Progenitor cell of endocrine pancreas (in vitro differentiated cells): ENCODE results near the gene NRCAM. TPM values are rescaled to one million over a fixed set of nuclear protein-coding genes. Genes with fewer than 3 reads are reported as not detected.

Experiments used
- DNase-seq: peaks from one replicate; pipeline ENCODE4 v3.0.0; 2021; ENCODE audit warnings: low spot score; ENCODE audit not compliant: unreplicated experiment
- H3K27ac Mint-ChIP-seq: 2 replicates; pipeline ENCODE4 v1.8.0; 2021; ENCODE audit warnings: mild to moderate bottlenecking, moderate library complexity, mixed read lengths
- H3K27me3 Mint-ChIP-seq: 2 replicates; pipeline ENCODE4 v1.8.0; 2021; ENCODE audit warnings: mixed read lengths
- H3K36me3 Mint-ChIP-seq: 2 replicates; pipeline ENCODE4 v1.8.0; 2022; ENCODE audit warnings: mixed read lengths; ENCODE audit not compliant: insufficient read depth
- H3K4me1 Mint-ChIP-seq: 2 replicates; pipeline ENCODE4 v1.8.0; 2021; ENCODE audit warnings: low read depth, mixed read lengths
- H3K4me3 Mint-ChIP-seq: 2 replicates; pipeline ENCODE4 v1.8.0; 2021; ENCODE audit warnings: low read depth, mild to moderate bottlenecking, moderate library complexity, mixed read lengths
- H3K9me3 Mint-ChIP-seq: 2 replicates; pipeline ENCODE4 v1.8.0; 2021; ENCODE audit warnings: low read depth, mixed read lengths
- CTCF ChIP-seq: fragments of 200-600 bp; sonication (generic); IDR thresholded peaks from one replicate; pipeline ENCODE4 v1.5.0; 2021; ENCODE audit warnings: antibody characterized with exemption, mild to moderate bottlenecking; ENCODE audit not compliant: unreplicated experiment
- total RNA-seq: library from RNA; stranded (reverse); gene quantifications from 2 replicates; pipeline ENCODE4 v1.2.1, GENCODE V29; 2021

Gene NRCAM
- total RNA-seq, 1 donor from 2014 or later, result 19.9 TPM

- no peak for DNase-seq
- Mint-ChIP-seq H3K4me1 (no peaks in the 10 kb centered on the region), H3K9me3 (no peaks in the 10 kb centered on the region), H3K36me3 (no peaks in the 10 kb centered on the region), H3K27me3 (no peaks in the 10 kb centered on the region), H3K27ac (no peak overlapping the region), H3K4me3 (no peak overlapping the region)
- TF ChIP-seq CTCF, result no peak
Observed at GRCh38 chr7:108170251-108170650, 286.0 kb downstream of the NRCAM start.

GRCh38 chr7:108167460-108167859, 288.8 kb downstream of the NRCAM start:
- peaks cover 4% of the 10 kb centered on the region for H3K9me3 Mint-ChIP-seq
- TF ChIP-seq CTCF, result no peak
- DNase-seq, result no peak
- H3K4me3 Mint-ChIP-seq, result no peak overlapping the region
- no peaks in the 10 kb centered on the region for H3K36me3 Mint-ChIP-seq
- H3K27ac Mint-ChIP-seq, result no peak overlapping the region
- H3K27me3 Mint-ChIP-seq, result no peaks in the 10 kb centered on the region
- H3K4me1 Mint-ChIP-seq, result no peaks in the 10 kb centered on the region

GRCh38 chr7:108166687-108167086, 289.5 kb downstream of the NRCAM start:
- Mint-ChIP-seq H3K4me3 (no peak overlapping the region), H3K9me3 (peaks cover 4% of the 10 kb centered on the region), H3K27me3 (no peaks in the 10 kb centered on the region), H3K36me3 (no peaks in the 10 kb centered on the region), H3K27ac (no peak overlapping the region), H3K4me1 (no peaks in the 10 kb centered on the region)
- TF ChIP-seq CTCF, result no peak
- DNase-seq, result no peak

- Mint-ChIP-seq H3K4me1 (no peaks in the 10 kb centered on the region), H3K36me3 (no peaks in the 10 kb centered on the region), H3K4me3 (no peak overlapping the region), H3K9me3 (peaks cover 4% of the 10 kb centered on the region), H3K27ac (no peak overlapping the region), H3K27me3 (no peaks in the 10 kb centered on the region)
- no peak for TF ChIP-seq CTCF
- no peak for DNase-seq
Observed at GRCh38 chr7:108165723-108166122, 290.5 kb downstream of the NRCAM start.

GRCh38 chr7:108164946-108165345, 291.3 kb downstream of the NRCAM start:
- DNase-seq, result no peak
- peaks cover 4% of the 10 kb centered on the region for H3K9me3 Mint-ChIP-seq
- TF ChIP-seq CTCF, result peak; percentile 30
- no peaks in the 10 kb centered on the region for H3K4me1 Mint-ChIP-seq
- H3K27ac Mint-ChIP-seq, result no peak overlapping the region
- no peak overlapping the region for H3K4me3 Mint-ChIP-seq
- H3K36me3 Mint-ChIP-seq, result no peaks in the 10 kb centered on the region
- no peaks in the 10 kb centered on the region for H3K27me3 Mint-ChIP-seq
